Measurements from ENCODE around the gene TMOD1.

Gene TMOD1

GRCh38 chr9:97535771-97536170 is 34.3 kb downstream of the TMOD1 start:
- Histone ChIP-seq H2AFZ (ENCODE audit: low read depth, low read length) (no peak overlapping the region), H4K20me1 (ENCODE audit: insufficient read depth, low read length) (no peaks in the 10 kb centered on the region), H3K4me3 (ENCODE audit: low read length) (no peak overlapping the region), H3K9me3 (ENCODE audit: insufficient read depth, low read length) (no peaks in the 10 kb centered on the region), H3K9ac (ENCODE audit: low read length) (no peak overlapping the region), H3K4me1 (ENCODE audit: low read length) (no peaks in the 10 kb centered on the region), H3K4me2 (ENCODE audit: low read length) (no peak overlapping the region), H3K36me3 (replicated peaks; ENCODE audit: low read depth, low read length) (no peaks in the 10 kb centered on the region), H3K27ac (ENCODE audit: low read length) (no peak overlapping the region), H3K27me3 (ENCODE audit: low read depth, low read length) (peaks cover 20% of the 10 kb centered on the region), H3K79me2 (ENCODE audit: low read length) (no peaks in the 10 kb centered on the region)
- TF ChIP-seq, protein P1, sequence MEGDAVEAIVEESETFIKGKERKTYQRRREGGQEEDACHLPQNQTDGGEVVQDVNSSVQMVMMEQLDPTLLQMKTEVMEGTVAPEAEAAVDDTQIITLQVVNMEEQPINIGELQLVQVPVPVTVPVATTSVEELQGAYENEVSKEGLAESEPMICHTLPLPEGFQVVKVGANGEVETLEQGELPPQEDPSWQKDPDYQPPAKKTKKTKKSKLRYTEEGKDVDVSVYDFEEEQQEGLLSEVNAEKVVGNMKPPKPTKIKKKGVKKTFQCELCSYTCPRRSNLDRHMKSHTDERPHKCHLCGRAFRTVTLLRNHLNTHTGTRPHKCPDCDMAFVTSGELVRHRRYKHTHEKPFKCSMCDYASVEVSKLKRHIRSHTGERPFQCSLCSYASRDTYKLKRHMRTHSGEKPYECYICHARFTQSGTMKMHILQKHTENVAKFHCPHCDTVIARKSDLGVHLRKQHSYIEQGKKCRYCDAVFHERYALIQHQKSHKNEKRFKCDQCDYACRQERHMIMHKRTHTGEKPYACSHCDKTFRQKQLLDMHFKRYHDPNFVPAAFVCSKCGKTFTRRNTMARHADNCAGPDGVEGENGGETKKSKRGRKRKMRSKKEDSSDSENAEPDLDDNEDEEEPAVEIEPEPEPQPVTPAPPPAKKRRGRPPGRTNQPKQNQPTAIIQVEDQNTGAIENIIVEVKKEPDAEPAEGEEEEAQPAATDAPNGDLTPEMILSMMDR (IDR thresholded peaks at IDR 0.05; ENCODE audit: low read depth, low read length), result no peak
- TF ChIP-seq EZH2phosphoT487 (IDR thresholded peaks at IDR 0.05; ENCODE audit: low read depth), result no peak

- H3K4me3 ChIP-seq (ENCODE audit: low read length), result no peak overlapping the region
These were observed 35.0 kb downstream of the TMOD1 start for GRCh38 chr9:97536480-97536879.

GRCh38 chr9:97543561-97543960 is 42.1 kb downstream of the TMOD1 start:
- Histone ChIP-seq H2AFZ (ENCODE audit: low read depth, low read length) (no peak overlapping the region), H3K9ac (ENCODE audit: low read length) (no peak overlapping the region), H3K79me2 (ENCODE audit: low read length) (no peaks in the 10 kb centered on the region), H3K9me3 (ENCODE audit: insufficient read depth, low read length) (no peaks in the 10 kb centered on the region), H4K20me1 (ENCODE audit: insufficient read depth, low read length) (no peaks in the 10 kb centered on the region), H3K36me3 (replicated peaks; ENCODE audit: low read depth, low read length) (no peaks in the 10 kb centered on the region), H3K27me3 (ENCODE audit: low read depth, low read length) (peaks cover 4% of the 10 kb centered on the region; the same call in 1 of the 2 replicates), H3K4me2 (ENCODE audit: low read length) (no peak overlapping the region), H3K4me1 (ENCODE audit: low read length) (no peaks in the 10 kb centered on the region), H3K4me3 (ENCODE audit: low read length) (no peak overlapping the region), H3K27ac (ENCODE audit: low read length) (no peak overlapping the region)
- no peak for TF ChIP-seq EZH2phosphoT487 (IDR thresholded peaks at IDR 0.05; ENCODE audit: low read depth)
- TF ChIP-seq, protein P1 (IDR thresholded peaks at IDR 0.05; ENCODE audit: low read depth, low read length), result no peak

More at GRCh38 chr9:97536480-97536879, 35.0 kb downstream of the TMOD1 start:
- TF ChIP-seq EZH2phosphoT487 (IDR thresholded peaks at IDR 0.05; ENCODE audit: low read depth), result no peak
- H3K4me1 ChIP-seq (ENCODE audit: low read length), result no peaks in the 10 kb centered on the region
- no peak overlapping the region for H3K9ac ChIP-seq (ENCODE audit: low read length)
- no peaks in the 10 kb centered on the region for H3K36me3 ChIP-seq (replicated peaks; ENCODE audit: low read depth, low read length)
- no peak overlapping the region for H3K4me2 ChIP-seq (ENCODE audit: low read length)
- H3K27me3 ChIP-seq (ENCODE audit: low read depth, low read length), result peaks cover 20% of the 10 kb centered on the region
- H3K79me2 ChIP-seq (ENCODE audit: low read length), result no peaks in the 10 kb centered on the region
- H2AFZ ChIP-seq (ENCODE audit: low read depth, low read length), result no peak overlapping the region
- no peak overlapping the region for H3K27ac ChIP-seq (ENCODE audit: low read length)
- H3K9me3 ChIP-seq (ENCODE audit: insufficient read depth, low read length), result no peaks in the 10 kb centered on the region
- no peaks in the 10 kb centered on the region for H4K20me1 ChIP-seq (ENCODE audit: insufficient read depth, low read length)

GRCh38 chr9:97545486-97545885 is 44.0 kb downstream of the TMOD1 start:
- Histone ChIP-seq H3K4me3 (ENCODE audit: low read length) (no peak overlapping the region), H3K9me3 (ENCODE audit: insufficient read depth, low read length) (no peaks in the 10 kb centered on the region), H3K9ac (ENCODE audit: low read length) (no peak overlapping the region), H3K36me3 (replicated peaks; ENCODE audit: low read depth, low read length) (no peaks in the 10 kb centered on the region), H3K27me3 (ENCODE audit: low read depth, low read length) (peaks cover 4% of the 10 kb centered on the region; the same call in 1 of the 2 replicates), H4K20me1 (ENCODE audit: insufficient read depth, low read length) (no peaks in the 10 kb centered on the region), H3K4me1 (ENCODE audit: low read length) (no peaks in the 10 kb centered on the region), H3K79me2 (ENCODE audit: low read length) (no peaks in the 10 kb centered on the region), H3K4me2 (ENCODE audit: low read length) (no peak overlapping the region), H2AFZ (ENCODE audit: low read depth, low read length) (0 out of 2 replicates have a peak overlapping the region, but pooled peaks have one; percentile 3), H3K27ac (ENCODE audit: low read length) (no peak overlapping the region)
- TF ChIP-seq, protein P1 (IDR thresholded peaks at IDR 0.05; ENCODE audit: low read depth, low read length), result no peak
- TF ChIP-seq EZH2phosphoT487 (IDR thresholded peaks at IDR 0.05; ENCODE audit: low read depth), result no peak

All from OCI-LY3 (cell line).